ENCODE data around the gene STKLD1. TPM values are rescaled to one million over a fixed set of nuclear protein-coding genes. Genes with fewer than 3 reads are reported as not detected.

Gene STKLD1
- total RNA-seq, 4 donors from 2014 or later, result 0.93 to 1.3 TPM; not detected in 2

DNA sequence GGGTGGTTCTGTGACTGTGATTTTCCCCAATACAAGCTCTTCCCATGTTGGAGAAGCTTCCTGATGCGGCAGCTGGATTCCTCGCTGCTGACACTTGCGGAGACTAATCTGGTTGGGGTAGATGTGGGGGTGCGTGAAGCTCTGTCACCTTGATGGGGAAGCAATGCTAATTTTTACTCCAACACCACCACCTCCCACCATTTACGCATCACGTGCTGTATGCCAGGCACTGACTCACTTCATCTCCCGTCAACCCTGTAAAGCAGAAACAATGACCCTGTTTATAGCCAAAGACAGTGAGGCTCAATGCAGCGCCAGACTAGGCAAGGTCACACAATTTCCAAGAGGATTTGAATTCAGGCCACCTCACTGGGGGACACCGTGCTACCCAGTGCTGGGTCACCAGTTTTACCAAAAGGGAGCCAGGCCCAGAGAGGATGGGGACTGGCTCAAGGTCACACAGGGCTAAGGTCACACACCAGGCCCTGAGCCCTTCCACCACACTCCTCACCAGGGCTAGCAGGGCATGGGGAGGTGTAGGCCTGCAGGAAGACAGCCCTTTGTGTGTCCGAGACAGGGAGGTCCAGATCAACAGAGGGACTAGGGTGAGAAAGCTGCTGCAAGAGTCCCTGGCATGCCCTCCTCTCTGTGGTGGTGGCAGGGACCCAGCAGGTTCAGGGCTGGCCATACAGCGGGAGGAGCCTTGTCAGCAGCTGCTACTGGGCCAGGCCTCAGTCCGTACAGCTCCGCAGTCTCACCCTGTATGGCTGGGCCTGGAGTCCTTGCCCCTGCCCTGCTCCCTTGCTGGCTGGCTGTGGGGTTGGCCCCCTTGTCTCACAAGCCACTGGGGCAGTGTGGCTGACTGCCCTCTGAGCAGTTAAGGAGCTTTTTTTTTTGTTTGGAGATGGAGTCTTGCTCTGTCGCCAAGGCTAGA lies 3.3 kb downstream of the STKLD1 start:
- no peak overlapping the region for H3K27ac ChIP-seq
- H3K4me3 ChIP-seq, result no peak overlapping the region
- TF ChIP-seq POLR2A (IDR thresholded peaks at IDR 0.05) (no peak), POLR2AphosphoS5 (IDR thresholded peaks at IDR 0.05) (no peak), EP300 (IDR thresholded peaks at IDR 0.05) (no peak), CTCF (IDR thresholded peaks at IDR 0.05) (no peak)
- 89 to 92% methylated on average over 7 to 8 of the region's 14 CpGs for WGBS, 2 donors (ENCODE audit: low coverage in 1 of 2)
- no peaks in the 10 kb centered on the region for H3K36me3 ChIP-seq
- no peaks in the 10 kb centered on the region for H3K9me3 ChIP-seq
- H3K4me1 ChIP-seq, result peaks cover 0 to 17% (median 9%) of the 10 kb centered on the region in 3 donors
- no peaks in the 10 kb centered on the region for H3K27me3 ChIP-seq
- ATAC-seq, result no peak

- Histone ChIP-seq H3K4me1 (peaks cover 0 to 10% (median 6%) of the 10 kb centered on the region in 3 donors), H3K4me3 (no peak overlapping the region), H3K27ac (no peak overlapping the region), H3K36me3 (no peaks in the 10 kb centered on the region), H3K27me3 (no peaks in the 10 kb centered on the region), H3K9me3 (no peaks in the 10 kb centered on the region)
- TF ChIP-seq EP300 (IDR thresholded peaks at IDR 0.05) (no peak), POLR2AphosphoS5 (IDR thresholded peaks at IDR 0.05) (no peak), POLR2A (IDR thresholded peaks at IDR 0.05) (no peak), CTCF (IDR thresholded peaks at IDR 0.05) (no peak)
- WGBS, 2 donors (ENCODE audit: low coverage in 1 of 2), result 69 to 89% methylated on average over 3 to 4 of the region's 4 CpGs
- no peak for ATAC-seq
Measured at GRCh38 chr9:133380734-133381133, 4.6 kb downstream of the STKLD1 start.

- Histone ChIP-seq H3K4me3 (no peak overlapping the region), H3K9me3 (no peaks in the 10 kb centered on the region), H3K27me3 (no peaks in the 10 kb centered on the region), H3K27ac (no peak overlapping the region), H3K36me3 (no peaks in the 10 kb centered on the region), H3K4me1 (no peaks in the 10 kb centered on the region)
- TF ChIP-seq POLR2A (IDR thresholded peaks at IDR 0.05), result no peak
- TF ChIP-seq EP300 (IDR thresholded peaks at IDR 0.05), result no peak
- no peak for TF ChIP-seq CTCF (IDR thresholded peaks at IDR 0.05)
- TF ChIP-seq POLR2AphosphoS5 (IDR thresholded peaks at IDR 0.05), result no peak
- no peak for ATAC-seq
- 84 to 92% methylated on average over 4 of the region's 4 CpGs for WGBS, 2 donors (ENCODE audit: low coverage in 1 of 2)
Measured at GRCh38 chr9:133382507-133383141, 6.5 kb downstream of the STKLD1 start.

DNA sequence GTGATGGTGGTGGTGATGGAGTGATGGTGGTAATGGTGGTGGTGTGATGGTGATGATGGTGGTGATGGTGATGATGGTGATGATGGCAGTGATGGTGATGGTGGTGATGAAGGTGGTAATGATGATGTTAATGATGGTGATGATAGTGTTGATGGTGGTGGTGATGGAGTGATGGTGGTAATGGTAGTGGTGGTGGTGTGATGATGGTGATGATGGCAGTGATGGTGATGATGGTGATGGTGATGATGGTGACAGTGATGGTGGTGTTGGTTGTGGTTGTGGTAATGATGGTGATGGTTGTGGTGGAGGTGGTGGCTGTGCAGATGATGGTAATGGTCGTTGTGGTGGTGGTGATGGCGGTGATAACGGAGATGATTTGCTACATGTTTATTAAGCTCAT lies 7.3 kb downstream of the STKLD1 start:
- Histone ChIP-seq H3K4me3 (no peak overlapping the region), H3K4me1 (no peaks in the 10 kb centered on the region), H3K27ac (no peak overlapping the region), H3K9me3 (no peaks in the 10 kb centered on the region), H3K36me3 (no peaks in the 10 kb centered on the region), H3K27me3 (no peaks in the 10 kb centered on the region)
- ATAC-seq, result no peak
- TF ChIP-seq CTCF (IDR thresholded peaks at IDR 0.05), result no peak
- no peak for TF ChIP-seq POLR2AphosphoS5 (IDR thresholded peaks at IDR 0.05)
- no peak for TF ChIP-seq POLR2A (IDR thresholded peaks at IDR 0.05)
- WGBS, 2 donors (ENCODE audit: low coverage in 1 of 2), result 94 to 97% methylated on average over 3 of the region's 3 CpGs

All from gastroesophageal sphincter (tissue), 4 donors.